H1 (cell line): Measurements from ENCODE around the gene RYR3. TPM values are rescaled to one million over a fixed set of nuclear protein-coding genes. Genes with fewer than 3 reads are reported as not detected.

Source experiments
- CTCF ChIA-PET: fragments of 300-600 bp; sonication (Branson Sonifier 250); formaldehyde crosslinking; loops from one replicate; lab custom pipeline; 2021; ENCODE audit not compliant: partially characterized antibody; lab: Charles Lee
- POLR2A ChIA-PET: fragments of 300-600 bp; sonication (Branson Sonifier 250); formaldehyde crosslinking; loops from one replicate; lab custom pipeline; 2021; ENCODE audit warnings: inconsistent platforms; ENCODE audit not compliant: partially characterized antibody; lab: Charles Lee
- DNase-seq, 2 experiments: peaks; one replicate each; pipeline versions ENCODE4 v3.0.0 to v3.0.0-alpha.2; 2010 to 2022; ENCODE audit warnings: low spot score in 2 of 2, low read depth in 1 of 2, mixed read lengths in 1 of 2
- FAIRE-seq: peaks from 2 replicates; lab custom pipeline; 2011; peaks lifted over from hg19 to GRCh38; lab: Jason Lieb, UNC
- H2AFZ ChIP-seq: 2 replicates; pipeline ENCODE4 v1.8.1; 2012; ENCODE audit warnings: low read length, inconsistent platforms
- H2AK5ac ChIP-seq: 2 replicates; pipeline ENCODE4 v1.6.1; 2013; ENCODE audit warnings: low read depth, low read length
- H2BK120ac ChIP-seq: replicated peaks from 2 replicates; pipeline ENCODE3; 2013; ENCODE audit warnings: low read depth, low read length, inconsistent platforms
- H2BK12ac ChIP-seq: 2 replicates; pipeline ENCODE4 v1.6.1; 2013; ENCODE audit warnings: low read depth, low read length
- H2BK15ac ChIP-seq: 2 replicates; pipeline ENCODE4 v1.6.1; 2013; ENCODE audit warnings: low read length
- H2BK20ac ChIP-seq: 2 replicates; pipeline ENCODE4 v1.6.1; 2013; ENCODE audit warnings: low read length
- H2BK5ac ChIP-seq: 2 replicates; pipeline ENCODE4 v1.6.1; 2013; ENCODE audit warnings: low read depth, low read length
- H3K14ac ChIP-seq: 2 replicates; pipeline ENCODE4 v1.6.1; 2013; ENCODE audit warnings: inconsistent platforms; ENCODE audit not compliant: insufficient read length
- H3K18ac ChIP-seq: 2 replicates; pipeline ENCODE4 v1.6.1; 2013; ENCODE audit warnings: low read length; ENCODE audit errors: extremely low read depth
- H3K23ac ChIP-seq: 2 replicates; pipeline ENCODE4 v1.6.1; 2013; ENCODE audit warnings: inconsistent platforms; ENCODE audit not compliant: insufficient read length
- H3K23me2 ChIP-seq: 2 replicates; pipeline ENCODE4 v1.6.1; 2013; ENCODE audit warnings: low read depth, low read length
- H3K27ac ChIP-seq: 2 replicates; pipeline ENCODE4 v1.6.1; 2011; ENCODE audit warnings: low read depth, low read length, inconsistent platforms
- H3K27me3 ChIP-seq, 4 experiments: replicated peaks in 1 of 4; 1 replicate in 1 of 4; 2 replicates in 3 of 4; pipeline versions ENCODE4 v1.6.1 to v1.8.1; 2011 to 2013; ENCODE audit warnings: low read length in 3 of 4, mild to moderate bottlenecking in 3 of 4, inconsistent platforms in 2 of 4, mixed read lengths in 2 of 4, moderate library complexity in 1 of 4; ENCODE audit not compliant: control insufficient read depth in 3 of 4, insufficient read depth in 3 of 4; ENCODE audit errors: extremely low read depth in 1 of 4
- H3K36me3 ChIP-seq, 4 experiments: 2 replicates each; pipeline versions ENCODE4 v1.6.1 to v1.8.1; 2011 to 2013; ENCODE audit warnings: mild to moderate bottlenecking in 4 of 4, low read length in 3 of 4, moderate library complexity in 2 of 4, control low read depth in 1 of 4, inconsistent platforms in 1 of 4; ENCODE audit not compliant: insufficient read depth in 4 of 4, control insufficient read depth in 2 of 4
- H3K4ac ChIP-seq: replicated peaks from 2 replicates; pipeline ENCODE3; 2013; ENCODE audit warnings: low read length, low read depth, mixed read lengths, inconsistent platforms; ENCODE audit not compliant: insufficient read length
- H3K4me1 ChIP-seq, 4 experiments: replicated peaks in 1 of 4; 1 replicate in 1 of 4; 2 replicates in 3 of 4; pipeline versions ENCODE4 v1.6.1 to v1.8.1; 2011 to 2013; ENCODE audit warnings: low read length in 3 of 4, inconsistent platforms in 2 of 4, mixed read lengths in 1 of 4; ENCODE audit not compliant: insufficient read depth in 4 of 4, control insufficient read depth in 3 of 4
- H3K4me2 ChIP-seq, 2 experiments: 2 replicates each; pipeline versions ENCODE4 v1.6.1 to v1.8.1; 2011 to 2013; ENCODE audit warnings: low read depth in 2 of 2, low read length in 2 of 2, control low read depth in 1 of 2, inconsistent platforms in 1 of 2, mild to moderate bottlenecking in 1 of 2; ENCODE audit not compliant: insufficient read depth in 1 of 2
- H3K4me3 ChIP-seq, 4 experiments: fragments of 200-600, 300-600 bp in 1 of 4; sonication (generic), shearing (Covaris generic), sonication (Bioruptor Twin) in 1 of 4; 2 replicates each; pipeline versions ENCODE4 v1.5.1 to v1.8.1; 2011 to 2016; ENCODE audit warnings: low read length in 4 of 4, low read depth in 3 of 4, control low read depth in 2 of 4, inconsistent platforms in 2 of 4, mild to moderate bottlenecking in 2 of 4, mixed read lengths in 1 of 4, moderate library complexity in 1 of 4; ENCODE audit not compliant: insufficient read depth in 2 of 4; ENCODE audit errors: extremely low read depth in 1 of 4
- H3K56ac ChIP-seq: replicated peaks from 2 replicates; pipeline ENCODE3; 2013; ENCODE audit warnings: low read depth, mild to moderate bottlenecking, mixed read lengths, low read length, inconsistent platforms; ENCODE audit not compliant: insufficient read length
- H3K79me1 ChIP-seq: 2 replicates; pipeline ENCODE4 v1.6.1; 2013; ENCODE audit warnings: low read depth, low read length, control low read depth
- H3K79me2 ChIP-seq, 2 experiments: 2 replicates each; pipeline versions ENCODE4 v1.6.1 to v1.8.1; 2012 to 2013; ENCODE audit warnings: low read length in 2 of 2, mild to moderate bottlenecking in 2 of 2, inconsistent platforms in 1 of 2; ENCODE audit not compliant: insufficient read depth in 2 of 2, control insufficient read depth in 1 of 2
- H3K9ac ChIP-seq, 4 experiments: replicated peaks in 1 of 4; 1 replicate in 1 of 4; 2 replicates in 3 of 4; pipeline versions ENCODE4 v1.6.1 to v1.8.1; 2011 to 2013; ENCODE audit warnings: low read depth in 3 of 4, low read length in 3 of 4, control low read depth in 2 of 4, mild to moderate bottlenecking in 2 of 4, moderate library complexity in 2 of 4, inconsistent platforms in 1 of 4; ENCODE audit errors: extremely low read depth in 1 of 4
- H3K9me3 ChIP-seq, 2 experiments: 2 replicates each; pipeline versions ENCODE4 v1.6.1 to v1.8.1; 2012 to 2013; ENCODE audit warnings: mild to moderate bottlenecking in 2 of 2, moderate library complexity in 2 of 2, control low read depth in 1 of 2, inconsistent platforms in 1 of 2, low read depth in 1 of 2, low read length in 1 of 2, mixed read lengths in 1 of 2; ENCODE audit not compliant: insufficient read depth in 2 of 2
- H4K20me1 ChIP-seq, 2 experiments: replicated peaks in 1 of 2; 2 replicates each; pipeline versions ENCODE3 to v1.8.1; 2011 to 2013; ENCODE audit warnings: inconsistent platforms in 2 of 2, low read length in 2 of 2, mild to moderate bottlenecking in 1 of 2; ENCODE audit not compliant: insufficient read depth in 2 of 2, control insufficient read depth in 1 of 2
- H4K5ac ChIP-seq: 2 replicates; pipeline ENCODE4 v1.6.1; 2013; ENCODE audit warnings: low read length, low read depth, mixed read lengths, inconsistent platforms; ENCODE audit not compliant: insufficient read length
- H4K8ac ChIP-seq: 2 replicates; pipeline ENCODE4 v1.8.0; 2013; ENCODE audit warnings: mild to moderate bottlenecking, moderate library complexity, low read length, inconsistent platforms; ENCODE audit not compliant: insufficient read depth; ENCODE audit errors: extremely low read depth
- H4K91ac ChIP-seq: replicated peaks from 2 replicates; pipeline ENCODE3; 2013; ENCODE audit warnings: low read length, mixed read lengths, inconsistent platforms; ENCODE audit not compliant: insufficient read length
- CTCF ChIP-seq, 3 experiments: IDR thresholded peaks; 1 replicate in 2 of 3; 2 replicates in 1 of 3; pipeline versions ENCODE4 v1.5.1 to v1.6.1; 2011; ENCODE audit warnings: low read length in 3 of 3, mild to moderate bottlenecking in 3 of 3, inconsistent platforms in 2 of 3, low read depth in 1 of 3, moderate library complexity in 1 of 3; ENCODE audit not compliant: insufficient read depth in 1 of 3; ENCODE audit errors: control extremely low read depth in 1 of 3
- MAX ChIP-seq: IDR thresholded peaks from 2 replicates; pipeline ENCODE4 v1.6.1; 2012; ENCODE audit warnings: inconsistent platforms
- NRF1 ChIP-seq: IDR thresholded peaks from 2 replicates; pipeline ENCODE4 v1.6.1; 2011; ENCODE audit warnings: mild to moderate bottlenecking, low read depth, low read length, improper control_type of control experiment
- SP1 ChIP-seq: IDR thresholded peaks from 2 replicates; pipeline ENCODE4 v1.6.1; 2011; ENCODE audit warnings: low read depth, low read length
- SRF ChIP-seq: IDR thresholded peaks from 2 replicates; pipeline ENCODE4 v1.6.1; 2011; ENCODE audit warnings: mild to moderate bottlenecking, low read depth, low read length, moderate library complexity
- WGBS, 2 experiments: shearing (Covaris generic) in 1 of 2; methylation state at CpG; one replicate each; pipeline versions ENCODE4 v1.1.6 to v1.1.7; 2013 to 2015; ENCODE audit warnings: low lambda C conversion rate in 2 of 2, mixed read lengths in 2 of 2, inconsistent platforms in 1 of 2, low coverage in 1 of 2, missing lambda C conversion rate in 1 of 2; ENCODE audit not compliant: insufficient replicate concordance in 2 of 2, insufficient coverage in 1 of 2, insufficient read length in 1 of 2; ENCODE audit errors: extremely low coverage in 1 of 2, missing lambda C conversion rate in 1 of 2; 5-methylcytosine and 5-hydroxymethylcytosine counted together
- polyA plus RNA-seq, 7 experiments: library from polyadenylated mRNA; depleted of rRNA in 3 of 7; stranded (reverse) in 5 of 7; unstranded in 2 of 7; fragments of >200 nt in 5 of 7; fragments of 200-250 nt in 2 of 7; gene quantifications; 1 replicate in 5 of 7; 2 replicates in 1 of 7; 4 replicates in 1 of 7; pipeline versions ENCODE4 v1.2.1 to v1.2.3, GENCODE V29; 2011 to 2013; ENCODE audit warnings: missing spikeins in 2 of 7, mixed read lengths in 2 of 7
- total RNA-seq: library from RNA; stranded (reverse); fragmentation: NEBNext Ultra II Directional; extraction: Animal tissue kit (Norgen Biotek cat#: 25700); gene quantifications from 2 replicates; pipeline ENCODE4 v1.2.1, GENCODE V29; 2021

Gene RYR3
- total and polyA plus RNA-seq, 2 of the 8 experiments (the other 6 are each of a cell fraction or from before 2014, with no cell fraction given), result 0.33 to 3.4 TPM

GRCh38 chr15:33402600-33402999, 91.8 kb downstream of the RYR3 start:
- POLR2A ChIA-PET, result no interaction called here
- H3K9me3 ChIP-seq, result no peaks in the 10 kb centered on the region
- no peak overlapping the region for H2BK5ac ChIP-seq
- no peak overlapping the region for H4K5ac ChIP-seq
- H3K23ac ChIP-seq, result no peak overlapping the region
- no peak overlapping the region for H3K18ac ChIP-seq
- no peak overlapping the region for H4K8ac ChIP-seq
- H4K20me1 ChIP-seq, result no peaks in the 10 kb centered on the region
- no peak overlapping the region for H2AFZ ChIP-seq
- no peaks in the 10 kb centered on the region for H3K23me2 ChIP-seq
- H3K4me3 ChIP-seq, result no peak overlapping the region
- TF ChIP-seq SP1 (no peak), NRF1 (no peak), MAX (no peak), CTCF (IDR thresholded peaks at IDR 0.05; ENCODE audit: control extremely low read depth in 1 of 3, insufficient read depth in 1 of 3, low read depth in 1 of 3, low read length in 3 of 3) (no peak), SRF (no peak)
- TF ChIP-seq, all 59 proteins: peak for 0
- H3K27ac ChIP-seq, result no peak overlapping the region
- no peak for FAIRE-seq
- no peaks in the 10 kb centered on the region for H3K79me2 ChIP-seq
- no peak overlapping the region for H3K4ac ChIP-seq
- no peak overlapping the region for H4K91ac ChIP-seq
- no peak overlapping the region for H2AK5ac ChIP-seq
- no peak overlapping the region; a peak in 1 of 7 replicates for H3K9ac ChIP-seq
- H3K4me2 ChIP-seq, result no peak overlapping the region
- no peaks in the 10 kb centered on the region for H3K36me3 ChIP-seq
- H2BK15ac ChIP-seq, result no peak overlapping the region
- no peak overlapping the region for H2BK20ac ChIP-seq
- H3K56ac ChIP-seq, result no peak overlapping the region
- no peak for DNase-seq
- H2BK120ac ChIP-seq, result no peak overlapping the region
- H3K4me1 ChIP-seq, result peaks cover 0 to 2% (median under 1%) of the 10 kb centered on the region in 4 experiments; a peak in 3 of 7 replicates
- no peaks in the 10 kb centered on the region for H3K79me1 ChIP-seq
- CTCF ChIA-PET, result interaction anchor here (0.8 to 1.1 kb wide), 2 partner anchors 9 to 272 kb away, joined by 3 read pairs; no protein-coding TSS in a partner anchor
- no peaks in the 10 kb centered on the region for H3K27me3 ChIP-seq
- no peak overlapping the region for H3K14ac ChIP-seq
- no peak overlapping the region for H2BK12ac ChIP-seq
- WGBS, 2 experiments, result 86% methylated on average over 2 of the region's 2 CpGs; no CpG with 5 or more reads in 1 of the 2 experiments
